NCI-H345 treated with DMSO at 0.1 percent for 48 hours (cell line): ENCODE results near the gene OR8A1.
"Not testable (repeated sequence)": the region's sequence is repeated elsewhere in the genome, so short reads cannot be mapped to it uniquely, and the experiment has no call there.

Source experiments
- DNase-seq: peaks from one replicate; lab custom pipeline; 2025; ENCODE audit not compliant: unreplicated experiment; lab: John Stamatoyannopoulos, UW

OR8A1 gene

GRCh38 chr11:124592627-124593026, 22.8 kb downstream of the OR8A1 start:
- DNase-seq = no peak

GRCh38 chr11:124595302-124595701, 25.5 kb downstream of the OR8A1 start:
- DNase-seq = no peak

GRCh38 chr11:124597626-124598025, 27.8 kb downstream of the OR8A1 start:
- no peak for DNase-seq

- no peak for DNase-seq
Observed at GRCh38 chr11:124600621-124601320, 31.0 kb downstream of the OR8A1 start.

- no peak for DNase-seq
Observed at GRCh38 chr11:124602193-124602592, 32.4 kb downstream of the OR8A1 start.

- DNase-seq = not testable (repeated sequence)
Observed at GRCh38 chr11:124602723-124603122, 32.9 kb downstream of the OR8A1 start.

- no peak for DNase-seq
Observed at GRCh38 chr11:124605719-124606118, 35.9 kb downstream of the OR8A1 start.

GRCh38 chr11:124608147-124608546, 38.4 kb downstream of the OR8A1 start:
- DNase-seq = no peak

- DNase-seq = no peak
Observed at GRCh38 chr11:124610295-124610694, 40.5 kb downstream of the OR8A1 start.

GRCh38 chr11:124611064-124611463, 41.3 kb downstream of the OR8A1 start, which contains the start of gene PANX3:
TSS of gene PANX3 (plus strand) at chr11:124611428. CDS start at chr11:124611557, 129 bp downstream.
- DNase-seq = no peak

- peak; percentile 47 for DNase-seq
Observed at GRCh38 chr11:124612045-124612444, 42.2 kb downstream of the OR8A1 start.

- DNase-seq = no peak
Observed at GRCh38 chr11:124612567-124613246, 42.9 kb downstream of the OR8A1 start.

GRCh38 chr11:124618863-124619262, 49.1 kb downstream of the OR8A1 start:
- DNase-seq = no peak
